ENCODE data around the gene ST8SIA2.

Gene ST8SIA2

DNA sequence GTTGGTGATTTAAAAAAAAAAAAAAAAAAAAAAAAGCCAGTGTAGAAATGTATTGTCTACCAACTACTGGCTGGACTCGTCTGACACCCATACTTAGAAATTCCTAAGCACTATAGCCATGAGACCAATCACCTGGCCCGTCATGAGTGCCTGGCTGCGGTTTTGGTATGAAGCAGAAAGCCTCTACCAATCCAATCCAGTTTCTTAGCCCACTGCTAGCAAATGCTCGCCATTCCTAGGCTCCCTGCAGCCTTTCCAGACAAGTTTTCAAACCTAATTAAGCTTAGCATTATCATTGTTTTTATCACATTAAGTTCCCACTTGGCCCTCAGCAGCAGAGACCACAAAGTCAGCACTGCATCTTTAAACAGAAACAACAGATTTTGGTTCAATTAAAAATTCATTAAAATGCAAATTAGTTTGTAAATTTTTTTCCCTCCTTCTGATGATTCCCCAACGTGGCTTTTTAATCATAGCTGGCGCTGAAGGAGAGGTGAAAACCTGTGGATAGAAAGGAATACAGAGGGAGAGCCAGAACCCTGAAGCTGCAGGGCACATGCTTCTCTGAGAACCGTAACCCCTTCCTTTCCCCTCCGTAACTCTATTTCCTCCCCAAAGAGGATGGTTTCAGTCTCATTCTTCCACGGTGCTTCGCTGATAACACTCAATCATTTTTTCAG, 32.2 kb upstream of the ST8SIA2 start:
- Histone ChIP-seq H3K9ac (ENCODE audit: low read depth, low read length, poor library complexity) (no peak overlapping the region), H4K91ac (ENCODE audit: low read depth, low read length, poor library complexity) (no peak overlapping the region), H2BK120ac (ENCODE audit: low read depth, low read length) (no peak overlapping the region), H3K27me3 (ENCODE audit: control insufficient read depth in 3 of 3, insufficient read depth in 3 of 3, low read depth in 1 of 3, low read length in 3 of 3) (peaks cover 0 to 4% (median 0%) of the 10 kb centered on the region in 3 experiments), H4K8ac (ENCODE audit: low read depth, low read length) (no peak overlapping the region), H3K4me3 (ENCODE audit: low read length in 2 of 2) (no peak overlapping the region), H2BK15ac (ENCODE audit: low read length) (no peak overlapping the region), H3K4me2 (ENCODE audit: insufficient read depth, low read length, poor library complexity, severe bottlenecking) (no peak overlapping the region), H3K36me3 (replicated peaks in 1 of 2; ENCODE audit: control insufficient read depth in 2 of 2, insufficient read depth in 2 of 2, low read length in 2 of 2) (no peaks in the 10 kb centered on the region), H2AK5ac (ENCODE audit: low read depth, low read length) (no peak overlapping the region), H3K14ac (ENCODE audit: low read length) (no peak overlapping the region), H3K79me1 (ENCODE audit: low read depth, low read length) (no peaks in the 10 kb centered on the region), H3K27ac (replicated peaks; ENCODE audit: low read length) (no peak overlapping the region), H3K23ac (ENCODE audit: low read depth, low read length, poor library complexity) (no peak overlapping the region), H3K9me3 (replicated peaks in 1 of 2; ENCODE audit: control insufficient read depth in 2 of 2, insufficient read depth in 1 of 2, low read depth in 1 of 2, low read length in 2 of 2) (no peaks in the 10 kb centered on the region), H3K18ac (ENCODE audit: low read length) (no peak overlapping the region), H2BK5ac (ENCODE audit: low read length) (no peak overlapping the region), H2AFZ (ENCODE audit: low read length) (no peak overlapping the region), H2BK12ac (ENCODE audit: low read length) (no peak overlapping the region), H3K4ac (ENCODE audit: low read length) (no peak overlapping the region), H3K4me1 (ENCODE audit: control insufficient read depth in 2 of 2, insufficient read depth in 1 of 2, low read depth in 1 of 2, low read length in 2 of 2) (peaks cover 0 to 3% of the 10 kb centered on the region in 2 donors)
- DNase-seq (ENCODE audit: low spot score), result no peak
- WGBS, 2 donors (ENCODE audit: extremely low coverage in 2 of 2, insufficient read length in 2 of 2, insufficient replicate concordance in 1 of 2), result no CpG with 5 or more reads among the region's 10 CpGs

DNA sequence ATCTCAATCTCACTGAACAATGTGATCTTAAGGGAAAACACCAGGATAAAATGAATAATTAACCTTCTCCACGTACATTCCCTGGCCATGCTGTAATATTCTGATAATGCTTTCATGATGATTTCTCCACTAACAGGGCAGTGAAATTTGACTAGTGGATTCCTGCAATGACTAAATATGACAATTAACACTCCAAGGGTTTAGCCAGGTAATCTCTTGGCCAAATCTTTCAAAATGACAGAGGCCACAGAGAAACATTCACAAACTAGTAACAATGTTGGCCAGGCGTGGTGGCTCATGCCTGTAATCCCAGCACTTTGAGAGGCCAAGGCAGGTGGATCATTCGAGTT, 31.7 kb upstream of the ST8SIA2 start:
- no peak overlapping the region for H4K91ac ChIP-seq (ENCODE audit: low read depth, low read length, poor library complexity)
- H3K23ac ChIP-seq (ENCODE audit: low read depth, low read length, poor library complexity), result no peak overlapping the region
- H2AFZ ChIP-seq (ENCODE audit: low read length), result no peak overlapping the region
- H3K36me3 ChIP-seq (replicated peaks in 1 of 2; ENCODE audit: control insufficient read depth in 2 of 2, insufficient read depth in 2 of 2, low read length in 2 of 2), result no peaks in the 10 kb centered on the region
- WGBS, 2 donors (ENCODE audit: extremely low coverage in 2 of 2, insufficient read length in 2 of 2, insufficient replicate concordance in 1 of 2), result no CpG with 5 or more reads among the region's 3 CpGs
- no peak overlapping the region for H3K9ac ChIP-seq (ENCODE audit: low read depth, low read length, poor library complexity)
- no peak overlapping the region for H2BK15ac ChIP-seq (ENCODE audit: low read length)
- H2AK5ac ChIP-seq (ENCODE audit: low read depth, low read length), result no peak overlapping the region
- H3K4me3 ChIP-seq (ENCODE audit: low read length in 2 of 2), result no peak overlapping the region
- no peak overlapping the region for H2BK12ac ChIP-seq (ENCODE audit: low read length)
- H3K14ac ChIP-seq (ENCODE audit: low read length), result no peak overlapping the region
- no peak overlapping the region for H3K4ac ChIP-seq (ENCODE audit: low read length)
- peaks cover 0 to 3% of the 10 kb centered on the region in 2 donors for H3K4me1 ChIP-seq (ENCODE audit: control insufficient read depth in 2 of 2, insufficient read depth in 1 of 2, low read depth in 1 of 2, low read length in 2 of 2)
- peaks cover 0 to 4% (median 0%) of the 10 kb centered on the region in 3 experiments for H3K27me3 ChIP-seq (ENCODE audit: control insufficient read depth in 3 of 3, insufficient read depth in 3 of 3, low read depth in 1 of 3, low read length in 3 of 3)
- peaks cover 0 to 2% of the 10 kb centered on the region in 2 donors for H3K9me3 ChIP-seq (replicated peaks in 1 of 2; ENCODE audit: control insufficient read depth in 2 of 2, insufficient read depth in 1 of 2, low read depth in 1 of 2, low read length in 2 of 2)
- no peak overlapping the region for H2BK120ac ChIP-seq (ENCODE audit: low read depth, low read length)
- no peaks in the 10 kb centered on the region for H3K79me1 ChIP-seq (ENCODE audit: low read depth, low read length)
- no peak overlapping the region for H4K8ac ChIP-seq (ENCODE audit: low read depth, low read length)
- DNase-seq (ENCODE audit: low spot score), result no peak
- H3K27ac ChIP-seq (replicated peaks; ENCODE audit: low read length), result no peak overlapping the region
- H2BK5ac ChIP-seq (ENCODE audit: low read length), result no peak overlapping the region
- H3K18ac ChIP-seq (ENCODE audit: low read length), result no peak overlapping the region
- H3K4me2 ChIP-seq (ENCODE audit: insufficient read depth, low read length, poor library complexity, severe bottlenecking), result no peak overlapping the region

DNA sequence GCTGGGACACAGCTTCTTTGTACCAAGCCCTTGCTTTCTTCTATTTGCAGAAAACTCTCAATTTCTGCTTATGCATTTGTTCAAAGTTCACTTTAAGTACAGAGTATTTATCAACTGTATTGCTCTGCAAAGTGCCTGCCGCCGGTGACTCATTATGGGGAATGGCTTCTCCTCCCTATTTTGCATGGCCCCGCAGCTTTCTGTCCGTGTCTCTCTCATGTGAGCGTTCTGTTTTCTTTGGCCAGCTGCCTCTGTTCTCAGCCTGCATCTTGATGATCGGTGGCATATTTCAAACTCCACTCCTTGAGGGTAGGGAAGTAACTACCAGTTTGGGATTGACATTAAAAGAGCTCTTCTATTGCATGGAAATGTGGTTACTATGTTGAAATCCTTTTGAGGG, 28.6 kb upstream of the ST8SIA2 start:
- Histone ChIP-seq H4K91ac (ENCODE audit: low read depth, low read length, poor library complexity) (no peak overlapping the region), H3K18ac (ENCODE audit: low read length) (no peak overlapping the region), H4K8ac (ENCODE audit: low read depth, low read length) (no peak overlapping the region), H3K36me3 (replicated peaks in 1 of 2; ENCODE audit: control insufficient read depth in 2 of 2, insufficient read depth in 2 of 2, low read length in 2 of 2) (no peaks in the 10 kb centered on the region), H2BK120ac (ENCODE audit: low read depth, low read length) (no peak overlapping the region), H3K9me3 (replicated peaks in 1 of 2; ENCODE audit: control insufficient read depth in 2 of 2, insufficient read depth in 1 of 2, low read depth in 1 of 2, low read length in 2 of 2) (peaks cover 0 to 2% of the 10 kb centered on the region in 2 donors), H3K4me2 (ENCODE audit: insufficient read depth, low read length, poor library complexity, severe bottlenecking) (no peak overlapping the region), H3K23ac (ENCODE audit: low read depth, low read length, poor library complexity) (no peak overlapping the region), H2AK5ac (ENCODE audit: low read depth, low read length) (no peak overlapping the region), H3K9ac (ENCODE audit: low read depth, low read length, poor library complexity) (no peak overlapping the region), H2BK5ac (ENCODE audit: low read length) (no peak overlapping the region), H3K79me1 (ENCODE audit: low read depth, low read length) (no peaks in the 10 kb centered on the region), H3K4me1 (ENCODE audit: control insufficient read depth in 2 of 2, insufficient read depth in 1 of 2, low read depth in 1 of 2, low read length in 2 of 2) (peaks cover 0 to 3% of the 10 kb centered on the region in 2 donors), H3K27me3 (ENCODE audit: control insufficient read depth in 3 of 3, insufficient read depth in 3 of 3, low read depth in 1 of 3, low read length in 3 of 3) (peaks cover 0 to 7% (median 0%) of the 10 kb centered on the region in 3 experiments), H3K4ac (ENCODE audit: low read length) (no peak overlapping the region), H2BK15ac (ENCODE audit: low read length) (no peak overlapping the region), H3K14ac (ENCODE audit: low read length) (no peak overlapping the region), H3K4me3 (ENCODE audit: low read length in 2 of 2) (no peak overlapping the region), H2BK12ac (ENCODE audit: low read length) (no peak overlapping the region), H3K27ac (replicated peaks; ENCODE audit: low read length) (no peak overlapping the region), H2AFZ (ENCODE audit: low read length) (no peak overlapping the region)
- DNase-seq (ENCODE audit: low spot score), result no peak
- no CpG with 5 or more reads among the region's 6 CpGs for WGBS, 2 donors (ENCODE audit: extremely low coverage in 2 of 2, insufficient read length in 2 of 2, insufficient replicate concordance in 1 of 2)

DNA sequence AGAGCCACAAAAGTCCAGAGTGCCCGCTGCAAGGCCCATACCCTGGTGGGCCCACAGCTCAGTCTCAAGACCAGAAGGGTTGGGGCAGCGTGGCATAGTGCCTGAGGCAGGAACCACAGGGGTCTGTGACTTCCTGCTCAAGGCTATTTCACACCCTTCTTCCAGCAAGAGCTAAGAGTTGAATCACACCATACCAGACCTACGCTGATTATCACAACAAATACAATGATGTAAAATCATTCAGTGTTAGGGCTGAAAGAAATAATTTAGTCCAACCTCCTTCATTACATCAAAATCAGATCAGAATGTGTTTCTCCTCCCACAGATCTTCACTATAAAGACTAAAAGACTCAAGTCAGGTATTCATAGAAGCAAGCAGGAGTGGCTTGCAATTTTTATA, 27.8 kb upstream of the ST8SIA2 start:
- Histone ChIP-seq H4K91ac (ENCODE audit: low read depth, low read length, poor library complexity) (no peak overlapping the region), H2AK5ac (ENCODE audit: low read depth, low read length) (no peak overlapping the region), H3K36me3 (replicated peaks in 1 of 2; ENCODE audit: control insufficient read depth in 2 of 2, insufficient read depth in 2 of 2, low read length in 2 of 2) (no peaks in the 10 kb centered on the region), H2AFZ (ENCODE audit: low read length) (no peak overlapping the region), H3K27me3 (ENCODE audit: control insufficient read depth in 3 of 3, insufficient read depth in 3 of 3, low read depth in 1 of 3, low read length in 3 of 3) (peaks cover 0 to 7% (median 0%) of the 10 kb centered on the region in 3 experiments), H3K79me1 (ENCODE audit: low read depth, low read length) (no peaks in the 10 kb centered on the region), H2BK15ac (ENCODE audit: low read length) (no peak overlapping the region), H2BK120ac (ENCODE audit: low read depth, low read length) (no peak overlapping the region), H2BK12ac (ENCODE audit: low read length) (no peak overlapping the region), H3K23ac (ENCODE audit: low read depth, low read length, poor library complexity) (no peak overlapping the region), H3K9me3 (replicated peaks in 1 of 2; ENCODE audit: control insufficient read depth in 2 of 2, insufficient read depth in 1 of 2, low read depth in 1 of 2, low read length in 2 of 2) (peaks cover 0 to 2% of the 10 kb centered on the region in 2 donors), H3K4me3 (ENCODE audit: low read length in 2 of 2) (no peak overlapping the region), H3K14ac (ENCODE audit: low read length) (no peak overlapping the region), H3K4ac (ENCODE audit: low read length) (no peak overlapping the region), H4K8ac (ENCODE audit: low read depth, low read length) (no peak overlapping the region), H3K27ac (replicated peaks; ENCODE audit: low read length) (no peak overlapping the region), H3K4me1 (ENCODE audit: control insufficient read depth in 2 of 2, insufficient read depth in 1 of 2, low read depth in 1 of 2, low read length in 2 of 2) (peaks cover 0 to 3% of the 10 kb centered on the region in 2 donors), H3K18ac (ENCODE audit: low read length) (no peak overlapping the region), H2BK5ac (ENCODE audit: low read length) (no peak overlapping the region), H3K9ac (ENCODE audit: low read depth, low read length, poor library complexity) (no peak overlapping the region), H3K4me2 (ENCODE audit: insufficient read depth, low read length, poor library complexity, severe bottlenecking) (no peak overlapping the region)
- WGBS, 2 donors (ENCODE audit: extremely low coverage in 2 of 2, insufficient read length in 2 of 2, insufficient replicate concordance in 1 of 2), result no CpG with 5 or more reads among the region's 3 CpGs
- no peak for DNase-seq (ENCODE audit: low spot score)
